Measurements from ENCODE around the gene ADGRG6.

DNA sequence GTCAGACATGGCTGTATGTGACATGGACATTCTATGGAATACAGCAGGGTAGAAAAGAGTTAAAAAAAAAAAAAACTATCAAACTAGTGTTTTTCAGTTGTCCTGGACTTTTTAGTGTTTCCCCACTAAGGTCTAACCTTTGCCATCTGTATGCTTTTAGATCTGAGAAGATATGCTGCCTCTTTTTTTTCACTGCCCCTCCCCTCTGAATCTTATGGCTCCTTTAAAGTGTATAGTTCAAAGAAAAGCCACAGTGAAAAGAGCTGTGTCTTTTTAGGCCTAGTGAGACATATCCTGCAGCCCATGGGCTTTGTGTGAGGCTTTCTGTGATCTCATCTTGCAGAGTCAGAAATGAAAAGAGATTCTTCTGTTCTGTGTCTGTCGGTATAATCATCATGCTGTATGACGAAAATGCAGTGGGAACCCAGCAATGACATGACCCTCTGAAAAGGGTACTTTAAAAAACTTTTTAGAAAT lies 29.3 kb downstream of the ADGRG6 start:
- TF ChIP-seq, protein P1, sequence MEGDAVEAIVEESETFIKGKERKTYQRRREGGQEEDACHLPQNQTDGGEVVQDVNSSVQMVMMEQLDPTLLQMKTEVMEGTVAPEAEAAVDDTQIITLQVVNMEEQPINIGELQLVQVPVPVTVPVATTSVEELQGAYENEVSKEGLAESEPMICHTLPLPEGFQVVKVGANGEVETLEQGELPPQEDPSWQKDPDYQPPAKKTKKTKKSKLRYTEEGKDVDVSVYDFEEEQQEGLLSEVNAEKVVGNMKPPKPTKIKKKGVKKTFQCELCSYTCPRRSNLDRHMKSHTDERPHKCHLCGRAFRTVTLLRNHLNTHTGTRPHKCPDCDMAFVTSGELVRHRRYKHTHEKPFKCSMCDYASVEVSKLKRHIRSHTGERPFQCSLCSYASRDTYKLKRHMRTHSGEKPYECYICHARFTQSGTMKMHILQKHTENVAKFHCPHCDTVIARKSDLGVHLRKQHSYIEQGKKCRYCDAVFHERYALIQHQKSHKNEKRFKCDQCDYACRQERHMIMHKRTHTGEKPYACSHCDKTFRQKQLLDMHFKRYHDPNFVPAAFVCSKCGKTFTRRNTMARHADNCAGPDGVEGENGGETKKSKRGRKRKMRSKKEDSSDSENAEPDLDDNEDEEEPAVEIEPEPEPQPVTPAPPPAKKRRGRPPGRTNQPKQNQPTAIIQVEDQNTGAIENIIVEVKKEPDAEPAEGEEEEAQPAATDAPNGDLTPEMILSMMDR (IDR thresholded peaks at IDR 0.05 in 8 of 11, conservative IDR thresholded peaks at IDR 0.05 in 3 of 11), result no peak
- TF ChIP-seq POLR2AphosphoS5 (IDR thresholded peaks at IDR 0.05) (no peak), POLR2A (IDR thresholded peaks at IDR 0.05) (no peak)
